Gastroesophageal sphincter (tissue), 3 donors: ENCODE data around the gene PCAT6.

Experiments
- POLR2A ChIP-seq, 2 donors: fragments of 450-650 bp; IDR thresholded peaks; one replicate each; pipeline ENCODE4 v1.6.1; 2017; ENCODE audit warnings: antibody characterized with exemption in 2 of 2, mild to moderate bottlenecking in 2 of 2, moderate library complexity in 1 of 2
- POLR2AphosphoS5 ChIP-seq: sonication (generic); formaldehyde crosslinking; IDR thresholded peaks from one replicate; pipeline ENCODE4 v1.6.1; 2017; ENCODE audit warnings: antibody characterized with exemption
- TF ChIP-seq, protein P1 (sequence below), 4 experiments: fragments of 200-600 bp in 2 of 4; fragments of 450-650 bp in 2 of 4; sonication (generic) in 1 of 4; IDR thresholded peaks; one replicate each; pipeline ENCODE4 v1.5.1; 2017 to 2019; ENCODE audit warnings: antibody characterized with exemption in 4 of 4, mild to moderate bottlenecking in 2 of 4, moderate library complexity in 2 of 4

DNA sequence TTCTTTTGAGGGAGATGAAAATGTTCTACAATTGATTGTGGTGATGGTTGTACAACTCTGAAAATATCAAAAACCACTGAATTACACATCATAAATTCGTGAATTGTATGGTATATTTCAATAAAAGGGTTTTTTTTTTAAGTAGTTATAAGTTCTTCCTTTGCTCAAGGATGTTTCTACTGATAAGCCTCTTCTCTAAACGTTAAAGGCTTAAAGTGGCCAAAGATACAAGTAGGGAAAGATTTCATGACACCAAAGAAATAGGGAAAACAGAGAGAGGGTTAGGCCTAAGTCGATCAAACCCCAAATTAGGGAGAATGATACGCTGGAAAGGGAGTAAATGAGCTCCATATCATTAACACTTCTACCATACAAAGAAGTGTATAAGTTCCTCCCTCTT is 6.6 kb upstream of the PCAT6 start:
- TF ChIP-seq POLR2AphosphoS5 (no peak), POLR2A (IDR thresholded peaks at IDR 0.05) (no peak)
- TF ChIP-seq, protein P1, sequence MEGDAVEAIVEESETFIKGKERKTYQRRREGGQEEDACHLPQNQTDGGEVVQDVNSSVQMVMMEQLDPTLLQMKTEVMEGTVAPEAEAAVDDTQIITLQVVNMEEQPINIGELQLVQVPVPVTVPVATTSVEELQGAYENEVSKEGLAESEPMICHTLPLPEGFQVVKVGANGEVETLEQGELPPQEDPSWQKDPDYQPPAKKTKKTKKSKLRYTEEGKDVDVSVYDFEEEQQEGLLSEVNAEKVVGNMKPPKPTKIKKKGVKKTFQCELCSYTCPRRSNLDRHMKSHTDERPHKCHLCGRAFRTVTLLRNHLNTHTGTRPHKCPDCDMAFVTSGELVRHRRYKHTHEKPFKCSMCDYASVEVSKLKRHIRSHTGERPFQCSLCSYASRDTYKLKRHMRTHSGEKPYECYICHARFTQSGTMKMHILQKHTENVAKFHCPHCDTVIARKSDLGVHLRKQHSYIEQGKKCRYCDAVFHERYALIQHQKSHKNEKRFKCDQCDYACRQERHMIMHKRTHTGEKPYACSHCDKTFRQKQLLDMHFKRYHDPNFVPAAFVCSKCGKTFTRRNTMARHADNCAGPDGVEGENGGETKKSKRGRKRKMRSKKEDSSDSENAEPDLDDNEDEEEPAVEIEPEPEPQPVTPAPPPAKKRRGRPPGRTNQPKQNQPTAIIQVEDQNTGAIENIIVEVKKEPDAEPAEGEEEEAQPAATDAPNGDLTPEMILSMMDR (IDR thresholded peaks at IDR 0.05): no peak
